NCI-H2081 treated with DMSO at 0.1 percent for 48 hours (cell line): ENCODE measurements around the gene TAS2R41.
"Not testable (repeated sequence)": the region's sequence is repeated elsewhere in the genome, so short reads cannot be mapped to it uniquely, and the experiment has no call there.

ENCODE experiments used
- DNase-seq: peaks from one replicate; lab custom pipeline; 2025; lab: John Stamatoyannopoulos, UW

The TAS2R41 gene

GRCh38 chr7:143519411-143520131, 41.9 kb downstream of the TAS2R41 start:
- no peak for DNase-seq

GRCh38 chr7:143522309-143522916, 44.7 kb downstream of the TAS2R41 start:
- DNase-seq = not testable (repeated sequence)
